GM12864 (cell line): ENCODE measurements around the gene IST1.

Experiments used
- DNase-seq: peaks from one replicate; pipeline ENCODE4 v3.0.0-alpha.2; 2011; ENCODE audit warnings: low read depth
- H3K4me3 ChIP-seq: 2 replicates; pipeline ENCODE4 v1.5.1; 2011; ENCODE audit warnings: mild to moderate bottlenecking, low read depth, low read length, control low read depth
- CTCF ChIP-seq: IDR thresholded peaks from 2 replicates; pipeline ENCODE4 v1.5.1; 2011; ENCODE audit warnings: low read depth, mild to moderate bottlenecking, moderate library complexity, low read length, control low read depth, inconsistent platforms; ENCODE audit errors: missing control alignments

IST1 gene

GRCh38 chr16:71894921-71895678 lies at the start of gene IST1:
TSS of gene IST1 (plus strand) at chr16:71895531. CDS start at chr16:71915641, 20,110 bp downstream.
- no peak for TF ChIP-seq CTCF
- peak within 1 kb of the TSS; percentile 93 for H3K4me3 ChIP-seq
- DNase-seq = peak; percentile 94

GRCh38 chr16:71845639-71846430 lies 49.5 kb upstream of the IST1 start, which contains the start of gene ATXN1L:
TSS of gene ATXN1L (plus strand) at chr16:71845976. CDS start at chr16:71849741, 3,765 bp downstream.
- no peak for TF ChIP-seq CTCF
- peak within 1 kb of the TSS; percentile 94 for H3K4me3 ChIP-seq
- DNase-seq = peak; percentile 85

GRCh38 chr16:71846431-71846830 lies 48.9 kb upstream of the IST1 start:
- peak; percentile 41 for DNase-seq
- no peak for TF ChIP-seq CTCF
- H3K4me3 ChIP-seq = peak overlapping the region; percentile 94

GRCh38 chr16:71847096-71847495 lies 48.2 kb upstream of the IST1 start:
- peak overlapping the region; percentile 94 for H3K4me3 ChIP-seq
- no peak for DNase-seq

GRCh38 chr16:71848622-71849021 lies 46.7 kb upstream of the IST1 start:
- no peak overlapping the region for H3K4me3 ChIP-seq
- no peak for DNase-seq
- TF ChIP-seq CTCF = no peak

More at GRCh38 chr16:71847096-71847495, 48.2 kb upstream of the IST1 start:
- TF ChIP-seq CTCF = no peak

GRCh38 chr16:71851746-71852145 lies 43.6 kb upstream of the IST1 start:
- H3K4me3 ChIP-seq = no peak overlapping the region
- no peak for TF ChIP-seq CTCF

GRCh38 chr16:71852158-71852557 lies 43.2 kb upstream of the IST1 start:
- no peak for DNase-seq
- no peak overlapping the region for H3K4me3 ChIP-seq
- no peak for TF ChIP-seq CTCF

More at GRCh38 chr16:71851746-71852145, 43.6 kb upstream of the IST1 start:
- no peak for DNase-seq
